Adipose tissue (tissue), 3 donors: ENCODE results near the gene TEAD4. TPM values are rescaled to one million over a fixed set of nuclear protein-coding genes. Genes with fewer than 3 reads are reported as not detected.

Experiments
- H3K27ac ChIP-seq: one replicate; pipeline ENCODE4 v1.5.1; 2013; ENCODE audit warnings: low read depth, low read length
- whole genome bisulfite sequencing, 3 donors: extraction: QIAGEN DNeasy Blood & Tissue Kit; methylation state at CpG; one replicate each; pipeline ENCODE4 v1.1.7; 2013; 5-methylcytosine and 5-hydroxymethylcytosine counted together
- polyA plus RNA-seq, 3 donors: library from polyadenylated mRNA; stranded (reverse); fragments of 200-250 nt; gene quantifications; one replicate each; pipeline ENCODE4 v1.2.3, GENCODE V29; 2013
- donor health status: healthy with polysubstance abuse.
- donor health status: Bipolar disorder and iron deficiency.
- donor health status: healthy.

TEAD4 gene
- polyA plus RNA-seq, 3 donors: 11.8 to 46.5 (median 28.5) TPM

DNA sequence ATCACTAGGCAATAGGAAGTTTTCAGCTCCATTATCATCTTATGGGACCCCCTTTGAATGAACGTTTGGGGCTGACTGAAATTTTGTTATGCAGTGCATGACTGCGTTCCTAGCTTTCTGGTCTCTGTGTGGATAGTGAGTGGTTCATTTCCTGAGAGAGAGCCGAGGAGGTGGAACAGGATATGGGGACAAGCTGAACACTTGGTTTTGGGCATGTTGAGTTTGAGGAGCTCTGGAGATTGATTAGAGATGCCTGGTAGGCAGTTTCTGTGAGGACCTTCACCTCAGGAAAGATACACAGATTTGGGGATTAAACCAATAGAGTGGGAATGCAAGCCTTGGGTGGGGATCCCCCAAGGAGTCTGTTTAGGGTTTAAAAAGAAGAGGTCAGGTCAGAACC is 27.7 kb downstream of the TEAD4 start:
- WGBS, 3 donors: 71 to 93% (median 76%) methylated on average over 3 of the region's 3 CpGs
- H3K27ac ChIP-seq: no peak overlapping the region

- H3K27ac ChIP-seq: no peak overlapping the region
- 93 to 98% (median 97%) methylated on average over 5 of the region's 5 CpGs for WGBS, 3 donors
Measured at GRCh38 chr12:2988494-2988893, 29.3 kb downstream of the TEAD4 start.

DNA sequence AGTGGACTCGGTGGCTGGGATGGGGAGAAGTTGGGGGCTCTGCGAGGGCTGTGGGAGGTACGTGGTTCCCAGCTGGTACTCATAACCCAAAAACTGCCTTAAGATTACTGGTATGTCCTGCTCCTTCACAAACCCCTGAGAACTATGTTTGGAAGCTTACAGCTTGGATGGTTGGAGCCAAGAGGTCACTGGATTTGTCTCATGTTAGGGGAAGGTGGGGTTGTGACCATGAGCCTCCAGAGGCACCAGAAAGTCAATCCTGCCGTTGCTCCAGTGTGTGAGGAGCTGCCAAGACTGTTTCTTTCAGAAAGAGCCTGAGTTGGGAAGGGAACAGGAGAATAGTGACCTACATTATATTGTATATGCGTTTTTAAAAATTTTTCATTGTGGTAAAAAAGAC is 33.5 kb downstream of the TEAD4 start:
- no peak overlapping the region for H3K27ac ChIP-seq
- 81 to 84% (median 81%) methylated on average over 5 of the region's 5 CpGs for WGBS, 3 donors

GRCh38 chr12:2997989-2998670 is 38.9 kb downstream of the TEAD4 start:
- H3K27ac ChIP-seq: no peak overlapping the region
- 81 to 90% (median 84%) methylated on average over 14 to 15 of the region's 15 CpGs for WGBS, 3 donors

GRCh38 chr12:2998789-2999264 is 39.6 kb downstream of the TEAD4 start:
- WGBS, 3 donors: 28 to 67% (median 65%) methylated on average over 11 to 12 of the region's 12 CpGs
- no peak overlapping the region for H3K27ac ChIP-seq

DNA sequence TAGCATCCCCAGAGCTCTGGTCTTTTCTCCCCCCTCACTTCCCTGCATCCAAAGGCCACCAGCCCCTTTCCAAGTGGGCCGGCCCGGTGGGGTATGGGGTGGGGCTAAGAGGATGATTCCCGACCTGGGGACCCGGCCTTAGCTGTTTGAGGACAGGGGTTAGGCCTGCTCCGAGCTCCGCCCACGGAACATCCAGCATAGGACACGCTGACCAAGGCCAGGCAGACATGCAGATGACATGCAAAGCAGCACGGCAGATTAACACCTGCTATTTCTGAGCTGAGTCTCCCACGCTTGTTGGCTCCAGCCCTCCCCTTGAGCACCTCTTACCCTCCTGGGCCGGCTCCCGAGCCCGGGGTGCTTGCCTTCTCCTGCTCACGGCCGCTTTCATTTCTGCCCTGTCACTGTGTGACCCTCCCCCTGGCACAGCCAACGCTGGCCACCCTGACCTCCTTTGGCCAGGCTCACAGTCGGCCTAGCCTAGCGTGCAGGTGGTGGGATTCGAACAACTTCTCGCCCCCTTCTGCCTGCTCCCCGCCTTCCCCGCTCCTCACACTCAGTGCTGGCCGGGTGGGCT is 40.2 kb downstream of the TEAD4 start:
- H3K27ac ChIP-seq: no peak overlapping the region
- WGBS, 3 donors: 40 to 83% (median 82%) methylated on average over 23 of the region's 23 CpGs

DNA sequence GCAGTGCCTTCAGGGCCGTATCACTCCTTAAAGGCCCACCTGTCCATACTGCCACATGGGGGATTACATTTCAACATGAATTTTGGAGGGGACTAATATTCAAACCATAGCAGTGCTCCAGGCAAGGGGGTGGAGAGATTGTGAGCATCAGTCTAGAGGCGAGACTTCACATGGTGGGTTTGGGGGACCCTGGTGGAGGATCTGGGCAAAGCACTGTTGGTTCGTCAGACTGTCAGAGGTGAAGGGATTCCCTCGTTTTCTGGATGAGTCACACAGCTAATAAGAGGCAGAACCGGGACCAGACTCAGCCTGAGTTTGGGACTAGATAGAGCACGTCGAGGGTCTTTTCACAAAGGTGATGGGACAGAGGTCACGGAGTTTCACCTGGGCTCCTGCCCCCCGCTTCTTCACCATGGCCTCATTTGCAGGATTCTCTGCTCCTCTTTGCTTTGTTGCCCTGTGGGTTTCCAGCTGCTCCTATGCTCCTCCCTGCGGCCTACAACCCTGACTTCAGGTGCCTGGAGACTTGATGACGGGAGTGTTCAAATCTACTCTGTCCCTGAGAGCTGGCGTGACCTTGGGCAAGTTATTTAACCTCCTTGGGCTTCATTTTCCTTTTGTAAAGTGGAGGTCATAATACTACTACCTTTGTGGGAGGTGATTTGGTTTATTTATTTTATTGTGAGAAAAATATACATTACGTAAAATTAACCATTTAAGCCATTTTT is 41.5 kb downstream of the TEAD4 start:
- H3K27ac ChIP-seq: no peak overlapping the region
- WGBS, 3 donors: 39 to 94% (median 57%) methylated on average over 13 of the region's 13 CpGs

- WGBS, 3 donors: 76 to 95% (median 93%) methylated on average over 5 of the region's 5 CpGs
Measured at GRCh38 chr12:3002646-3003045, 43.4 kb downstream of the TEAD4 start.

GRCh38 chr12:3003357-3003992 is 44.3 kb downstream of the TEAD4 start:
- WGBS, 3 donors: 52 to 89% (median 86%) methylated on average over 15 of the region's 15 CpGs
- no peak overlapping the region for H3K27ac ChIP-seq

More at GRCh38 chr12:3002646-3003045, 43.4 kb downstream of the TEAD4 start:
- H3K27ac ChIP-seq: no peak overlapping the region

GRCh38 chr12:3004655-3005565 is 45.7 kb downstream of the TEAD4 start:
- H3K27ac ChIP-seq: no peak overlapping the region
- WGBS, 3 donors: 60 to 69% (median 68%) methylated on average over 15 of the region's 15 CpGs

DNA sequence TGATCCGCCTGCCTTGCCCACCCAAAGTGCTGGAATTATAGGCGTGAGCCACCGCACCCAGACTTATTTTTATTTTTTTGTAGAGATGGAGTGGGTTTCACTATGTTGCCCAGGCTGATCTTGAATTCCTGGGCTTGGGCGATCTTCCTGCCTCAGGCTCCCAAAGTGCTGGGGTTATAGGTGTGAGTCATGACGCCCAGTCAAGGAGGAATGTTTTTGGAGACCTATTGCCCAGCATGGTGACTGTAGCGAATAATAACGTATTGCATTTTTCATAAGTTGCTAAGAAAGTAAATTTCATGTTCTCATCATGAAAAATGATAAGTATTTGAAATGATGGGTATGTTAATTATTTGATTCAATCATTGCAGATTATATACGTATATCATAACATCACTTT is 46.5 kb downstream of the TEAD4 start:
- WGBS, 3 donors: 94 to 97% (median 96%) methylated on average over 8 of the region's 8 CpGs
- H3K27ac ChIP-seq: no peak overlapping the region

DNA sequence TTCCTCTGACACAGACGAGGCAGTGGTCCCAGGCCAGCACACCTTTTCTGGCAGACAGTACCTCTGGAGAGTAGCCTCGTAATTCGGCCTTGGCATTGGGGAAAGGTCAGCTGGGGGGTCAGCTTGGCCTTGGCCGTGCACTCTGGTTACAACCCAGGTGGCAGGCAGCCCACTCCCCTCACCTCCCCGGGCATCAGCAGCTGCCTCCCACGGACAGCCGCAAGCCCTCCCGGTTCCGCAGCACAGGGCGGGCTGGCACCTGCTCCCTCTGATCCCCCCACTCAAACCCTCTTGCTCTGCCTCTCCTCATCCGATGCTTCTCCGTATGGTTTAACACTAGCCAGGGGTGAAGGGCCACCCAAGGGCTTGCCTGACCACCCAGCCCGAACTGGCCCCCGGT is 50.6 kb downstream of the TEAD4 start:
- 86 to 95% (median 90%) methylated on average over 14 of the region's 14 CpGs for WGBS, 3 donors
- no peak overlapping the region for H3K27ac ChIP-seq

- WGBS, 3 donors: 90 to 94% (median 91%) methylated on average over 22 of the region's 22 CpGs
- no peak overlapping the region for H3K27ac ChIP-seq
Measured at GRCh38 chr12:3010214-3010930, 51.2 kb downstream of the TEAD4 start.

DNA sequence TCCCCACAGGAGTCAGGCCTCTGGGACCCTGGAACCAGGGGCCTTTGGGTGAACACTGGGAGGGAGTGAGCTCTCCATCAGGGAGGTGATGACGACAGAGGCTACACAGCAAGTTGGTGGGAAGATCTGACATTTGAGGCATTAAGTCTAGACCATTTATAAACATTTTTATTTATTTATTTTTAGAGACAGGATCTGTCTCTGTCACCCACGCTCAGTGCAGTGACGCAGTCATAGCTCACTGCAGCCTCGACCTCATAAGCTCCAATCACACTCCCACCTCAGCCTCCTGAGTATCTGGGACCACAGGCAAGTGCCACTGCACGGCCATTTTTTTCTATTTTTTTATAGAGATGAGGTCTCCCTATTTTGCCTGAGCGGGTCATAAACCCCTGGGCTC is 53.6 kb downstream of the TEAD4 start:
- WGBS, 3 donors: 91 to 98% (median 95%) methylated on average over 6 of the region's 6 CpGs
- no peak overlapping the region for H3K27ac ChIP-seq

GRCh38 chr12:3014641-3015040 is 55.4 kb downstream of the TEAD4 start:
- 34 to 68% (median 62%) methylated on average over 16 of the region's 16 CpGs for WGBS, 3 donors
- no peak overlapping the region for H3K27ac ChIP-seq

DNA sequence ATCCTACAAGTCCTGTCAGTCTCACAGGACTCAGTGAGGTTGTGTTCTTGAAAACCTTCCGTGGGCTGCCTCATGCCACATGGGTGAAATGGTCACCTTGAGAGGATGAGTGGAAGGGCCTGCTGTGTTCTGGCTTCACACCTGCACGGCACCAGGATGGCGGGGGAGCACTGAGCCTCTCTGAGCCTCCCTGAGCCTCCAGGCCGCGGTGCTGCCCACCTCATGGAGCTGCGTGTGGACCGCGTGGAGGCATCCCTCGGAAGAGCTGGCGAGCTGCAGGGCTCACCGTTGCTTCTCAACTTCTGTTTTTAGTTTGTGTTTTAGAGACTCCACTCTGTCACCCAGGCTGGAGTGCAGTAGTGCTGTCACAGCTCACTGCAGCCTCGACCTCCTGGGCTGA is 56.2 kb downstream of the TEAD4 start:
- 94 to 97% (median 96%) methylated on average over 12 of the region's 12 CpGs for whole genome bisulfite sequencing, 3 donors
- no peak overlapping the region for H3K27ac ChIP-seq

GRCh38 chr12:3016191-3016590 is 57.0 kb downstream of the TEAD4 start:
- WGBS, 3 donors: 81 to 84% (median 81%) methylated on average over 8 of the region's 8 CpGs
- no peak overlapping the region for H3K27ac ChIP-seq
